HCT116 (cell line): ENCODE results near the gene COX20. TPM values are rescaled to one million over a fixed set of nuclear protein-coding genes. Genes with fewer than 3 reads are reported as not detected.

ENCODE experiments used
- ATAC-seq: fragments of 200-7000 bp; cut with Tn5 transposase; 2 replicates; pipeline ENCODE4 v1.9.1; 2020; ENCODE audit warnings: mild to moderate bottlenecking, moderate library complexity
- BruUV-seq: library from RNA; stranded (reverse); fragments of 400-500 nt; replicated peaks from 2 replicates; lab custom pipeline; 2021; lab: Mats Ljungman, UMichigan
- CTCF ChIA-PET: fragments of 300-600 bp; sonication (Branson Sonifier 250); formaldehyde crosslinking; loops from one replicate; lab custom pipeline; 2021; ENCODE audit warnings: antibody characterized with exemption; lab: Charles Lee
- POLR2A ChIA-PET: fragments of 300-600, 350-600 bp; sonication (Branson Sonifier 250); formaldehyde crosslinking; loops from one replicate; lab custom pipeline; 2021; ENCODE audit warnings: antibody characterized with exemption; lab: Charles Lee
- RAD21 ChIA-PET, 2 experiments: fragments of 300-600 bp; sonication (Branson Sonifier 250); formaldehyde crosslinking; loops; one replicate each; lab custom pipeline; 2023; ENCODE audit warnings: low total read pairs in 2 of 2; ENCODE audit not compliant: uncharacterized antibody in 2 of 2, unreplicated experiment in 2 of 2, low non-redundant PET in 1 of 2; lab: Charles Lee
- DNase-seq: peaks from one replicate; pipeline ENCODE4 v3.0.0-alpha.2; 2010; ENCODE audit warnings: low read depth, low spot score
- H2AFZ ChIP-seq: fragments of 200-600 bp; shearing (Covaris generic), sonication (generic); 2 replicates; pipeline ENCODE4 v1.6.1; 2017; ENCODE audit warnings: low read depth, mixed run types, mixed read lengths, antibody characterized with exemption, low read length; ENCODE audit not compliant: poor library complexity, severe bottlenecking
- H3K27ac ChIP-seq: 2 replicates; pipeline ENCODE4 v1.5.1; 2012; ENCODE audit warnings: low read depth, low read length
- H3K27me3 ChIP-seq: fragments of 200-600 bp; sonication (generic); 2 replicates; pipeline ENCODE4 v1.6.1; 2016; ENCODE audit warnings: mixed run types, low read length, mixed read lengths; ENCODE audit not compliant: insufficient read depth
- H3K36me3 ChIP-seq, 2 experiments: fragments of 200-500 bp in 1 of 2; fragments of 200-600 bp in 1 of 2; sonication (Bioruptor generic) in 1 of 2; sonication (generic) in 1 of 2; 2 replicates each; pipeline versions ENCODE4 v1.5.1 to v1.6.1; 2014 to 2016; ENCODE audit warnings: low read length in 2 of 2, inconsistent platforms in 1 of 2, mixed read lengths in 1 of 2, mixed run types in 1 of 2; ENCODE audit not compliant: insufficient read depth in 2 of 2, control insufficient read depth in 1 of 2
- H3K4me1 ChIP-seq, 2 experiments: fragments of 200-600 bp in 1 of 2; sonication (generic) in 1 of 2; 2 replicates each; pipeline versions ENCODE4 v1.5.1 to v1.6.1; 2012 to 2017; ENCODE audit warnings: low read length in 2 of 2, inconsistent platforms in 1 of 2, mild to moderate bottlenecking in 1 of 2, mixed read lengths in 1 of 2, mixed run types in 1 of 2, moderate library complexity in 1 of 2; ENCODE audit not compliant: insufficient read depth in 2 of 2, control insufficient read depth in 1 of 2
- H3K4me2 ChIP-seq: fragments of 200-600 bp; sonication (generic); 2 replicates; pipeline ENCODE4 v1.6.1; 2017; ENCODE audit warnings: mixed run types, low read length, mixed read lengths
- H3K4me3 ChIP-seq, 2 experiments: fragments of 200-600 bp in 1 of 2; sonication (generic) in 1 of 2; replicated peaks in 1 of 2; 2 replicates each; pipeline ENCODE4 v1.5.1; 2011 to 2016; ENCODE audit warnings: low read length in 2 of 2, control low read depth in 1 of 2, low read depth in 1 of 2, mild to moderate bottlenecking in 1 of 2, mixed read lengths in 1 of 2, mixed run types in 1 of 2
- H3K79me2 ChIP-seq: fragments of 200-600 bp; sonication (generic); 2 replicates; pipeline ENCODE4 v1.6.1; 2017; ENCODE audit warnings: mild to moderate bottlenecking, mixed run types, low read length, moderate library complexity, mixed read lengths; ENCODE audit not compliant: insufficient read depth
- H3K9ac ChIP-seq: fragments of 200-600 bp; sonication (generic); 2 replicates; pipeline ENCODE4 v1.6.1; 2016; ENCODE audit warnings: low read length, mixed read lengths
- H3K9me2 ChIP-seq: fragments of 200-600 bp; sonication (generic), shearing (Covaris generic); 2 replicates; pipeline ENCODE4 v1.6.1; 2017; ENCODE audit warnings: mixed run types, mild to moderate bottlenecking, moderate library complexity; ENCODE audit not compliant: insufficient read depth
- H3K9me3 ChIP-seq, 2 experiments: fragments of 200-500 bp in 1 of 2; fragments of 200-600 bp in 1 of 2; sonication (Bioruptor generic) in 1 of 2; sonication (generic) in 1 of 2; 2 replicates each; pipeline ENCODE4 v1.6.1; 2014 to 2017; ENCODE audit warnings: low read length in 2 of 2, mixed read lengths in 2 of 2, inconsistent platforms in 1 of 2, low read depth in 1 of 2, mild to moderate bottlenecking in 1 of 2, mixed run types in 1 of 2, moderate library complexity in 1 of 2; ENCODE audit not compliant: control insufficient read depth in 1 of 2, insufficient read depth in 1 of 2
- H4K20me1 ChIP-seq: fragments of 200-600 bp; sonication (generic), shearing (Covaris generic); 2 replicates; pipeline ENCODE4 v1.6.1; 2017; ENCODE audit warnings: mixed run types, mild to moderate bottlenecking, moderate library complexity; ENCODE audit not compliant: insufficient read depth
- CBX3 ChIP-seq: IDR thresholded peaks from 2 replicates; pipeline ENCODE4 v1.6.1; 2012; ENCODE audit warnings: low read depth
- ELF1 ChIP-seq: IDR thresholded peaks from 2 replicates; pipeline ENCODE4 v1.6.1; 2012; ENCODE audit warnings: low read depth, borderline replicate concordance
- EZH2 ChIP-seq: fragments of 200-600 bp; sonication (generic); IDR thresholded peaks from 2 replicates; pipeline ENCODE4 v1.6.1; 2017; ENCODE audit warnings: antibody characterized with exemption, mixed run types
- EZH2phosphoT487 ChIP-seq: fragments of 200-600 bp; IDR thresholded peaks from 2 replicates; pipeline ENCODE4 v1.6.1; 2018; ENCODE audit warnings: antibody characterized with exemption, borderline replicate concordance
- FOSL1 ChIP-seq: IDR thresholded peaks from 2 replicates; pipeline ENCODE4 v1.6.1; 2012; ENCODE audit warnings: low read depth
- JUND ChIP-seq: IDR thresholded peaks from 2 replicates; pipeline ENCODE4 v1.6.1; 2012
- POLR2A ChIP-seq: IDR thresholded peaks from 2 replicates; pipeline ENCODE4 v1.7.0; 2011; ENCODE audit warnings: borderline replicate concordance; ENCODE audit not compliant: insufficient read depth, insufficient read length; ENCODE audit errors: extremely low read depth
- RAD21 ChIP-seq: IDR thresholded peaks from 2 replicates; pipeline ENCODE4 v1.6.1; 2012; ENCODE audit warnings: low read depth, mild to moderate bottlenecking
- SIN3A ChIP-seq: IDR thresholded peaks from 2 replicates; pipeline ENCODE4 v1.6.1; 2012; ENCODE audit warnings: low read depth
- SP1 ChIP-seq: IDR thresholded peaks from 2 replicates; pipeline ENCODE4 v1.6.1; 2012; ENCODE audit warnings: low read depth
- SRF ChIP-seq: IDR thresholded peaks from 2 replicates; pipeline ENCODE4 v1.6.1; 2012; ENCODE audit warnings: low read depth
- TCF7L2 ChIP-seq: IDR thresholded peaks from 2 replicates; pipeline ENCODE4 v1.7.0; 2011; ENCODE audit warnings: borderline replicate concordance, inconsistent platforms; ENCODE audit not compliant: insufficient read depth, insufficient read length; ENCODE audit errors: extremely low read depth
- YY1 ChIP-seq: IDR thresholded peaks from 2 replicates; pipeline ENCODE4 v1.6.1; 2011; ENCODE audit warnings: low read length, low read depth, moderate library complexity, mild to moderate bottlenecking; ENCODE audit not compliant: insufficient replicate concordance; ENCODE audit errors: extremely low read depth
- ZFX ChIP-seq: fragments of 450-650 bp; IDR thresholded peaks from 2 replicates; pipeline ENCODE4 v1.6.1; 2017
- ZNF274 ChIP-seq: fragments of 200-500 bp; sonication (Bioruptor generic); IDR thresholded peaks from 2 replicates; pipeline ENCODE4 v1.6.1; 2014; ENCODE audit warnings: mild to moderate bottlenecking, low read depth, low read length, inconsistent platforms
- intact Hi-C: fragments of 100-400 bp; cut with micrococcal nuclease; formaldehyde crosslinking; loops from 2 replicates; pipeline ENCODE4 v1.10.0; 2022
- total RNA-seq: library from RNA; stranded (reverse); gene quantifications from one replicate; pipeline ENCODE4 v1.2.1, GENCODE V29; 2021; ENCODE audit not compliant: unreplicated experiment
- TF ChIP-seq, protein P1 (sequence below): IDR thresholded peaks from 2 replicates; pipeline ENCODE4 v1.6.1; 2012
- TF ChIP-seq, protein P2 (sequence below), 3 experiments: fragments of 200-600 bp in 1 of 3; sonication (generic) in 1 of 3; IDR thresholded peaks in 2 of 3; conservative IDR thresholded peaks in 1 of 3; 2 replicates each; pipeline ENCODE4 v1.5.1; 2012 to 2017; ENCODE audit warnings: low read depth in 2 of 3, low read length in 2 of 3, antibody characterized with exemption in 1 of 3, borderline replicate concordance in 1 of 3, control low read depth in 1 of 3, mild to moderate bottlenecking in 1 of 3, mixed read lengths in 1 of 3, mixed run types in 1 of 3, moderate library complexity in 1 of 3; ENCODE audit not compliant: insufficient read depth in 1 of 3
- TF ChIP-seq, protein P3 (sequence below): IDR thresholded peaks from 2 replicates; pipeline ENCODE4 v1.6.1; 2011; ENCODE audit warnings: mild to moderate bottlenecking, low read length, moderate library complexity; ENCODE audit not compliant: insufficient replicate concordance; ENCODE audit errors: extremely low read depth

The COX20 gene
- total RNA-seq, 1 experiment from 2014 or later = 48.1 TPM

DNA sequence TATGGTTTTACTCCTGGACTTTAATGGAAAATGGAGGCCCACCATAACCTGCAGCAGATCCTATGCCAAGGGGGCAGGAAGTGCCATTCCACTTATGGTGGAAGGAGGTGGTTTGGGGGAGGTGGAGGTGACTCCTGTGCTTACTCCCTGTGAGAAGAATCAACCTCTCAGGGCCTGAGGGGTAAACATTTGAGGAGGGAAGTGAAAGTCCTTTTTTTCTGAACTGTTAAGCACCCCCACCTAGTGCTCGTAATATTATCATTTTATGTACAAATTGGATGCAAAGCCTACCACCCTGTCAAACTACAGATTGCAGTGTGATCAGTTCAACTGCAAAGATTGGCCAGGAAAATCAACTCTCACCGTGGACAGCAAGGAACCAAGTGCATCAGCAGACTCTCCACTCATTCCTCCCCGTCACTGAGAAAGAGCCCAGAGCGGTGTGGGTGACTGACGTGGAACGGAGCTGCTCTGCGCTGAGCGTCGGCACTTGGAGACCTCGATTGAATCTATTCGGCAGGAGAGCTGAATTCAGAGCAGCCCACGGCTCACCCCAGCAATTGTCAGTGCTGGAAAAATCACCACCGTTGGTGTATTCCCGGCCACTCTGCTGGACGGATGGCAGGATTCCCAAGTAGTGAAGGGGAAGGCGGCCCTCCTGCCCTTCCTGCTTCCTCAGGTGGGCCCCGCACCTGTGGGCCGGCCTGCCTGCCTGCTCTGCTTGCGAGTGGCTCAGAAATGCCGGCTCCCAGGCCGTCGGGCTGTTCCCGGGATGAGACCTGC is 46.8 kb upstream of the COX20 start (continued):
- TF ChIP-seq EZH2 = no peak
- TF ChIP-seq SP1 = no peak
- TF ChIP-seq, all 23 proteins: peak for 0

DNA sequence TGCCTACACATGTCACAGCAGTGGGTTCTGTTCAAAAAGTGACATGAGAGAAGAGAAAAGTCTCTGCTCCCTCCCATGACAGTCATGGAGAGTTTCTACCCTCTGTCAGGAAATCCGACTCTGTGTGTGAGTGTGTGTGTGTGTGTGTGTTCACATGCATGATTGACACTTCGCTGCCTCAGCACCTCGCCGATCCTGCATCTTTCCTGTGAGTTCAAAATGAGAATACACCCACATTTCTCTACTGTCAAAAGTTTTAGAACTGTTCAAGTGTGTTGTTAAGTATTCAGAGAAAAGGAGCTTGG is 46.2 kb upstream of the COX20 start:
- ATAC-seq = no peak
- H3K4me2 ChIP-seq = no peak overlapping the region
- no peaks in the 10 kb centered on the region for H4K20me1 ChIP-seq
- no peak overlapping the region for H2AFZ ChIP-seq
- ChIA-PET CTCF (no interaction called here), POLR2A (no interaction called here), RAD21 (no interaction called here)
- no peaks in the 10 kb centered on the region for H3K9me3 ChIP-seq
- no peaks in the 10 kb centered on the region for H3K27me3 ChIP-seq
- no peak for DNase-seq
- H3K9ac ChIP-seq = no peak overlapping the region
- H3K36me3 ChIP-seq = no peaks in the 10 kb centered on the region
- no peak overlapping the region for H3K4me3 ChIP-seq
- no peaks in the 10 kb centered on the region for H3K9me2 ChIP-seq
- intact Hi-C loops = no loop called here
- no peak overlapping the region for H3K27ac ChIP-seq
- peaks cover 0 to 2% of the 10 kb centered on the region in 2 experiments; a peak in 2 of 4 replicates for H3K4me1 ChIP-seq
- no peaks in the 10 kb centered on the region for H3K79me2 ChIP-seq
- no TSS peak for BruUV-seq
- TF ChIP-seq SIN3A = no peak
- TF ChIP-seq ZFX = no peak
- TF ChIP-seq ELF1 = no peak
- TF ChIP-seq POLR2A = no peak
- TF ChIP-seq RAD21 = no peak
- TF ChIP-seq CBX3 = no peak
- TF ChIP-seq ZNF274 = no peak
- TF ChIP-seq TCF7L2 = no peak
- TF ChIP-seq SRF = no peak
- TF ChIP-seq, protein P1, sequence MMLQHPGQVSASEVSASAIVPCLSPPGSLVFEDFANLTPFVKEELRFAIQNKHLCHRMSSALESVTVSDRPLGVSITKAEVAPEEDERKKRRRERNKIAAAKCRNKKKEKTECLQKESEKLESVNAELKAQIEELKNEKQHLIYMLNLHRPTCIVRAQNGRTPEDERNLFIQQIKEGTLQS = no peak
- no peak for TF ChIP-seq YY1
- TF ChIP-seq, protein P2, sequence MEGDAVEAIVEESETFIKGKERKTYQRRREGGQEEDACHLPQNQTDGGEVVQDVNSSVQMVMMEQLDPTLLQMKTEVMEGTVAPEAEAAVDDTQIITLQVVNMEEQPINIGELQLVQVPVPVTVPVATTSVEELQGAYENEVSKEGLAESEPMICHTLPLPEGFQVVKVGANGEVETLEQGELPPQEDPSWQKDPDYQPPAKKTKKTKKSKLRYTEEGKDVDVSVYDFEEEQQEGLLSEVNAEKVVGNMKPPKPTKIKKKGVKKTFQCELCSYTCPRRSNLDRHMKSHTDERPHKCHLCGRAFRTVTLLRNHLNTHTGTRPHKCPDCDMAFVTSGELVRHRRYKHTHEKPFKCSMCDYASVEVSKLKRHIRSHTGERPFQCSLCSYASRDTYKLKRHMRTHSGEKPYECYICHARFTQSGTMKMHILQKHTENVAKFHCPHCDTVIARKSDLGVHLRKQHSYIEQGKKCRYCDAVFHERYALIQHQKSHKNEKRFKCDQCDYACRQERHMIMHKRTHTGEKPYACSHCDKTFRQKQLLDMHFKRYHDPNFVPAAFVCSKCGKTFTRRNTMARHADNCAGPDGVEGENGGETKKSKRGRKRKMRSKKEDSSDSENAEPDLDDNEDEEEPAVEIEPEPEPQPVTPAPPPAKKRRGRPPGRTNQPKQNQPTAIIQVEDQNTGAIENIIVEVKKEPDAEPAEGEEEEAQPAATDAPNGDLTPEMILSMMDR (IDR thresholded peaks at IDR 0.05 in 2 of 3, conservative IDR thresholded peaks at IDR 0.05 in 1 of 3; ENCODE audit: borderline replicate concordance in 1 of 3, insufficient read depth in 1 of 3, low read depth in 2 of 3, low read length in 2 of 3) = no peak
- no peak for TF ChIP-seq EZH2
- TF ChIP-seq FOSL1 = no peak
- TF ChIP-seq JUND = no peak
- no peak for TF ChIP-seq EZH2phosphoT487
- TF ChIP-seq, protein P3, sequence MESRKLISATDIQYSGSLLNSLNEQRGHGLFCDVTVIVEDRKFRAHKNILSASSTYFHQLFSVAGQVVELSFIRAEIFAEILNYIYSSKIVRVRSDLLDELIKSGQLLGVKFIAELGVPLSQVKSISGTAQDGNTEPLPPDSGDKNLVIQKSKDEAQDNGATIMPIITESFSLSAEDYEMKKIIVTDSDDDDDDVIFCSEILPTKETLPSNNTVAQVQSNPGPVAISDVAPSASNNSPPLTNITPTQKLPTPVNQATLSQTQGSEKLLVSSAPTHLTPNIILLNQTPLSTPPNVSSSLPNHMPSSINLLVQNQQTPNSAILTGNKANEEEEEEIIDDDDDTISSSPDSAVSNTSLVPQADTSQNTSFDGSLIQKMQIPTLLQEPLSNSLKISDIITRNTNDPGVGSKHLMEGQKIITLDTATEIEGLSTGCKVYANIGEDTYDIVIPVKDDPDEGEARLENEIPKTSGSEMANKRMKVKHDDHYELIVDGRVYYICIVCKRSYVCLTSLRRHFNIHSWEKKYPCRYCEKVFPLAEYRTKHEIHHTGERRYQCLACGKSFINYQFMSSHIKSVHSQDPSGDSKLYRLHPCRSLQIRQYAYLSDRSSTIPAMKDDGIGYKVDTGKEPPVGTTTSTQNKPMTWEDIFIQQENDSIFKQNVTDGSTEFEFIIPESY = no peak
